C4-2B (cell line): ENCODE data around the gene COG5.

Source experiments
- H3K27ac ChIP-seq: fragments of 450-650 bp; 2 replicates; pipeline ENCODE4 v1.5.1; 2017
- CTCF ChIP-seq: fragments of 450-650 bp; conservative IDR thresholded peaks from 2 replicates; pipeline ENCODE4 v1.5.1; 2017; ENCODE audit warnings: mild to moderate bottlenecking
- ZFX ChIP-seq: fragments of 450-650 bp; IDR thresholded peaks from 2 replicates; pipeline ENCODE4 v1.6.1; 2017

The COG5 gene

GRCh38 chr7:107332488-107333269 lies 231.0 kb downstream of the COG5 start:
- TF ChIP-seq CTCF (no peak), ZFX (no peak)
- no peak overlapping the region for H3K27ac ChIP-seq

DNA sequence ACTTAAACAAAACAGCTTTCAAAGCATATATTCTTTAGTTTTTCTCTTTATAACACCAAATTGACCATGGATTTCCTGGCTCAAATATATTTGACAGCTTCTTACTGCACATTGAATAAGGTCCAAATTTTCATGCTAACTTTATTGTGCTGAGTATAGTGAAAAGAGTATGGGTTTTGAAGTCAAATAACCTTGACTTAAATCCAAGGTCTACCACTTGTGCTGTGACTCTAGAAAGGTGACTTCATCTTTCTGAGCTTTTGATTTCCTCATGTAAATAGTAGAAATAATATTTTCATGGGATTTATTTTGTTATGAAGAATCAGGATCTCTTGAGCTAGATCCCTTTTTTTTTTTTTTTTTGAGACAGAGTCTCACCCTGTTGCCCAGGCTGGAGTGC lies 233.2 kb downstream of the COG5 start:
- H3K27ac ChIP-seq = no peak overlapping the region
- TF ChIP-seq CTCF (no peak), ZFX (no peak)

GRCh38 chr7:107327986-107328569 lies 235.6 kb downstream of the COG5 start:
- no peak overlapping the region for H3K27ac ChIP-seq
- TF ChIP-seq ZFX = no peak
- TF ChIP-seq CTCF = no peak

DNA sequence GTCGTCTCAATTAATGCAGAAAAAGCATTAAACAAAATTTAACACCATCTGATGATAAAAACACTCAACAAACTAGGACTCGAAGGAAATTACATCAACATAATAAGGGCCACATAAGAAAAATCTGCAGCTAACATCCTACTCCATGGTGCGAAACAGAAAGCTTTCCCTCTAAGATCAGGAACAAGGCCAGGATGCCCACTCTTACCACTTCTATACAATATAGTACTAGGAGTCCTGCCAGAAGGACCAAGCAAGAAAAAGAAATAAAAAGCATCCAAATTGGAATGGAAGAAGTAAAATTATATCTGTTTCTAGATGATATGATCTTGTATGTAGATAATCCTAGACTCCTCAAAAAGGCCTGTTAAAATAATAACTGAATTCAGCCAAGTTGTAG lies 237.7 kb downstream of the COG5 start:
- TF ChIP-seq CTCF = no peak
- no peak for TF ChIP-seq ZFX
- no peak overlapping the region for H3K27ac ChIP-seq

- no peak overlapping the region for H3K27ac ChIP-seq
- TF ChIP-seq ZFX (no peak), CTCF (no peak)
Observed at GRCh38 chr7:107322015-107322414, 241.7 kb downstream of the COG5 start.

DNA sequence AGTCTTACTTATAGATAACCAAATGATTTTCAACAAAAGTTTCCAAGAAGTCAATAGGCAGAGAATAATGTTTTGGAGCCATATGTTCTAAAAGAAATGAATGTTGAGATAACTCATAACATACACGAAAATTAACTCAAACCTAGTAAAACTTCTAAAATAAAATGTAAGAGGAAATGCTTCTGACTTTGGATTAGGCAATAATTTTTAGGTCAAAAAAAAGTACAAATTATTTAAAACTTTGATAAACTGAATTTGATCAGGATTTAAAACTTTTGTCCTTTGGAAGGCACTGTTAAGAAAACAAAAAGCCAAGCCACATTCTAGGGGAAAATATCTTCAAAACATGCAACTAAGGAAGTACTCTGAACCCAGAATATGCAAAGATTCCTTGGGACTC lies 242.1 kb downstream of the COG5 start:
- TF ChIP-seq CTCF (no peak), ZFX (no peak)
- H3K27ac ChIP-seq = no peak overlapping the region

- TF ChIP-seq ZFX = no peak
- no peak for TF ChIP-seq CTCF
- H3K27ac ChIP-seq = no peak overlapping the region
Observed at GRCh38 chr7:107319724-107320228, 243.9 kb downstream of the COG5 start.
